Tongue (tissue), 3 donors: ENCODE measurements around the gene CACNG3. TPM values are rescaled to one million over a fixed set of nuclear protein-coding genes. Genes with fewer than 3 reads are reported as not detected.

Experiments used
- DNase-seq: peaks from one replicate; pipeline ENCODE4 v3.0.0-alpha.2; 2015
- small RNA-seq: library from RNA; depleted of rRNA; stranded (forward); fragments of <200 nt; gene quantifications from one replicate; pipeline ENCODE3, GENCODE V24; 2014; ENCODE audit warnings: low replicate concordance
- total RNA-seq: library from RNA; depleted of rRNA; stranded (reverse); fragments of >200 nt; gene quantifications from one replicate; pipeline ENCODE4 v1.2.3, GENCODE V29; 2014

The CACNG3 gene
- total RNA-seq, 1 donor from 2014 or later, result not detected

- DNase-seq, result no peak
Observed at GRCh38 chr16:24396350-24397271, 140.5 kb downstream of the CACNG3 start.

- DNase-seq, result no peak
Observed at GRCh38 chr16:24409045-24409444, 152.9 kb downstream of the CACNG3 start.

Small RNA genes lying within 50 kb of the gene (small RNA-seq; reads per million reads assigned to genes)
- gene RF00408 (not detected), gene RNU7-24P (not detected)
